GM13977 (cell line): ENCODE measurements around the gene KCNQ4.

ENCODE experiments used
- DNase-seq: peaks from one replicate; pipeline ENCODE4 v3.0.0; 2012; ENCODE audit warnings: low spot score
- CTCF ChIP-seq: IDR thresholded peaks from 2 replicates; pipeline ENCODE4 v1.5.1; 2012; ENCODE audit warnings: mild to moderate bottlenecking, control low read depth; ENCODE audit not compliant: insufficient read depth; ENCODE audit errors: extremely low read depth, missing control alignments
- in situ Hi-C: fragments of 300-500 bp; cut with MboI; formaldehyde crosslinking; loops from one replicate; pipeline ENCODE4 v1.12.0; 2022; ENCODE audit warnings: low sequenced_read_pairs, low pct_unique_long_range_greater_than_20kb, mixed read lengths, inconsistent platforms; ENCODE audit not compliant: unreplicated experiment

The KCNQ4 gene

DNA sequence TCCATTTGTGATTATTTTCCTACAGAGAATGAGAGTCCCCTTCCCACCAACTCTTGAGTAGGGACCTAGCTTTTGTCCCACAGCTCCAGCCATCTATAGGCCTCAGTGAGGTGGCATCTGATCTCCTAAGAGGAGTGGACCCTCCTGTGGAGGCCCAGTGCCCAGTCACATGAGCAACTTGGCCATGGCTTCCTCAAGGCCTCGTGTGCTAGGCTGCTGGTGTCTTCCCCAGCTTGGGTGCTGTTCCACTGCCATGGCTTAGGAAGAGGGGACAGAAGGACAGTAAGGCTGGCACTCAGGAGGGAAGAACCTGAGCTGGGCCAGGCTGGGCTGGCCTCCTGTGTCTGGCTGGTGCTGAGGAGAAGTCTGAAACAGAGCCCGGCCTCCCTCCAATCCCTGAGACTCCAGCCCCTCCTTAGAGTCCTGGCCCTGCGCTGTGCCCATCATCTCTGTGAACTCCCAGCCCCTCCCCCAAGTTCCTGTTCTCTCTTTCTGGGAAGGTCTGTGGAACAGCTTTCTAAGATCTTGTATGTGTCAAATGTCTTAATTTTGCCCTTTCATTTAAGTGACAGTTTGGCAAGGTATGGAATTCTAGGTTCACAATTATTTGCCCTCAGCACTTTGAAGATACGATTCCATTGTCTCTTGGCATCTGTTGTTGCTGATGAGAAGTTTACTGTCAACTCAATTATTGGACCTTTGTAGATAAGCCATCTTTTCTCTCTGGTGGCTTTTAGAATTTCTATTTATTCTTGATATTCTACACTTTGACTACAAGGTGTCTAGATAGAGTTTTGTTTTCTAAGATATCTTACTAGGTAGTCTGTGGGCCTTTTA is 7.1 kb upstream of the KCNQ4 start:
- TF ChIP-seq CTCF: no peak
- no peak for DNase-seq
- in situ Hi-C loops: no loop called here

- in situ Hi-C loops: no loop called here
Observed at GRCh38 chr1:40777224-40777970, 6.2 kb upstream of the KCNQ4 start.

GRCh38 chr1:40780678-40781607 is 2.6 kb upstream of the KCNQ4 start:
- no peak for DNase-seq
- no peak for TF ChIP-seq CTCF
- in situ Hi-C loops: loop anchor here (10.0 kb wide), 1 partner anchor 64 kb away; no protein-coding TSS in a partner anchor

More at GRCh38 chr1:40777224-40777970, 6.2 kb upstream of the KCNQ4 start:
- TF ChIP-seq CTCF: no peak
- DNase-seq: no peak

DNA sequence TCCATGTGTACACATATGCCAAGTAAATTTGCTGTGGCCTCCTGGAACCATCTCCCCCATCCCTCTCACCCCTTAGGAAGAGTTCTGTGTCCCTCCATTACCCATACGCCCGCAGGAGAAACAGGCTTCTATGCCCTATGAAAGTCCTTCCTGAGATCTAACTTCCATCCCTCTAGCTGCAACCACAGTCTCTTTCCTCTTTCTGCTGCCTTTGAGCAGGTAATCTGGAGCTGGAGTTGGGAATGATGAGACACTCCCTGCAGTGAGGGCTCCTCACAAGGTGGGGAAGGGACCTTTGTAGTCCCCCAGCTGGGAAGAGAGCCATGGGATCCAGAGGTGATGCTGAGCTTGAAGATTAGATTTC is 2.0 kb upstream of the KCNQ4 start:
- in situ Hi-C loops: loop anchor here (10.0 kb wide), 1 partner anchor 63 kb away; no protein-coding TSS in a partner anchor
- DNase-seq: no peak
- TF ChIP-seq CTCF: no peak

GRCh38 chr1:40782371-40782956 is 1.1 kb upstream of the KCNQ4 start:
- DNase-seq: no peak
- in situ Hi-C loops: loop anchor here (10.0 kb wide), 1 partner anchor 62 kb away; no protein-coding TSS in a partner anchor
- no peak for TF ChIP-seq CTCF

DNA sequence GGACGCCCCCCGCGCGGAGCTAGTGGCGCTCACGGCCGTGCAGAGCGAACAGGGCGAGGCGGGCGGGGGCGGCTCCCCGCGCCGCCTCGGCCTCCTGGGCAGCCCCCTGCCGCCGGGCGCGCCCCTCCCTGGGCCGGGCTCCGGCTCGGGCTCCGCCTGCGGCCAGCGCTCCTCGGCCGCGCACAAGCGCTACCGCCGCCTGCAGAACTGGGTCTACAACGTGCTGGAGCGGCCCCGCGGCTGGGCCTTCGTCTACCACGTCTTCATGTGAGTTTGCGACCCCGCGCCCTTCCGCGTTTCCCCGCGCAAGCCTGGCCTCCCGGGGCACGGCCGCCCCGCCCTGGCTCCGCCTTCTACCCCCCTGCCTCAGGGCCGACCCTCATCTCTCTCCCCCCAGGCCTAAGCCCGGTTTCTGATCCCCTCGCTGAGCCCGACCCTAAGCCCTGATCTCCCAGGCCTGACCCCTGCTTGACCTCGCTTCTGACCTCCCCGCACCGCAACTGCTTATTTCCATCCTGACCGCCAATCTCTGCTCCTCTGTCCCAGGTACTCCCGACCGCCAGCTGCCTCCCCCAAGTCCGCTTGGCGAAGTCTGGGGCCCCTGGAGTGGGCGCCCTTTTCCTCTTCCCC is 669 bp downstream of the KCNQ4 start:
- TF ChIP-seq CTCF: no peak
- DNase-seq: peak; percentile 69
- in situ Hi-C loops: loop anchor here (10.0 kb wide), 1 partner anchor 61 kb away; no protein-coding TSS in a partner anchor
